IMR-90 (cell line): ENCODE data around the gene PFKP.

Experiments
- CTCF ChIP-seq: conservative IDR thresholded peaks from 2 replicates; pipeline ENCODE4 v1.5.1; 2012; ENCODE audit warnings: mild to moderate bottlenecking, low read depth, low read length, improper control_type of control experiment
- MXI1 ChIP-seq: IDR thresholded peaks from 2 replicates; pipeline ENCODE4 v1.6.1; 2012; ENCODE audit warnings: low read depth, mild to moderate bottlenecking, low read length, moderate library complexity, borderline replicate concordance
- POLR2A ChIP-seq: IDR thresholded peaks from 2 replicates; pipeline ENCODE4 v1.6.1; 2012; ENCODE audit warnings: mild to moderate bottlenecking, low read depth, low read length
- RFX5 ChIP-seq: IDR thresholded peaks from 2 replicates; pipeline ENCODE4 v1.8.0; 2012; ENCODE audit warnings: low read depth, mild to moderate bottlenecking, low read length, moderate library complexity
- SMC3 ChIP-seq: fragments of 150-350 bp; IDR thresholded peaks from 2 replicates; pipeline ENCODE4 v1.6.1; 2016; ENCODE audit warnings: low read depth, mild to moderate bottlenecking, antibody characterized with exemption, low read length, moderate library complexity

DNA sequence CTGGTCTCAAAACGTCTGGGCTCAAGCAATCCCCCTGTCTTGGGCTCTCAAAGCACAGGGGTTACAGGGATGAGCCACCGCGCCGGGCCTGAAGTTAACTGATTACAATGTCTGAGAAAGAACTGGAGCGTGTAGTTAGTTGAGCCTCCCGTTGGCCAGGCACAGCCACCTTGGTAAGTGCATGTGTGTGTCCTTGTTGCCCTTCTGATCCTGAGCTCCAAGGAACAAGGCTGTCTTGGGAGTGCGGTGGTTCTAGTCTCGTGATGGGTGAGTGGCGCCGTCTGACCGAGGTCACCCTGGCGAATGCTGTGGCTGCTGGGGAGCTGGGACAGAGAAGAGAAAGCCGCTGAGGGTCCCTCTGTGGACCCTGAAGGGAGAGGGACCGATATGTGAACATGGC, 54.7 kb downstream of the PFKP start:
- TF ChIP-seq POLR2A (no peak), CTCF (no peak), RFX5 (no peak), MXI1 (no peak), SMC3 (no peak)
